GM19455 (cell line): ENCODE measurements around the gene RUNX1.

Source experiments
- ATAC-seq: cut with Tn5 transposase; IDR thresholded peaks from one replicate; pipeline ENCODE4 v1.9.1; 2021; ENCODE audit not compliant: unreplicated experiment

Gene RUNX1

DNA sequence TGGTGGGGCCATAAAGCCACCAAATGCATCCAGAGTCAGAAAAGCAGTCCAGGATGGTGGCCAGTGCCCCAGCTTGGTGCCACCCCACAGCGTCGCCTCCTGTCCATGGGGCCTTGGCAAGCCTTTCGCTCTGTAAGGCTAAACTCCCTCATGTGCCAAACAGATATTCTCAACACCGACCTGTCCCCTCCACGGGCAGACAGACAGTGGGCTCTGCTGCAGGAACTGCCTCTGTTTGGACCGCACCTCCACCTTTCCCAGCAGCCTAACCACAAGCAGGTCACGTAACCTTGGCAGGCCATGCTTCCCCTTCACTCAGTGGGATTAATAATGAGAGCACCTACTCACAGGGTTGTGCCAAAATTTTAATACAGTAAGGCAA lies 11.7 kb downstream of the RUNX1 start:
- ATAC-seq, result no peak

GRCh38 chr21:35036465-35037383 lies 12.4 kb downstream of the RUNX1 start:
- no peak for ATAC-seq

- ATAC-seq, result no peak
These were observed 13.5 kb downstream of the RUNX1 start for GRCh38 chr21:35035581-35035980.

DNA sequence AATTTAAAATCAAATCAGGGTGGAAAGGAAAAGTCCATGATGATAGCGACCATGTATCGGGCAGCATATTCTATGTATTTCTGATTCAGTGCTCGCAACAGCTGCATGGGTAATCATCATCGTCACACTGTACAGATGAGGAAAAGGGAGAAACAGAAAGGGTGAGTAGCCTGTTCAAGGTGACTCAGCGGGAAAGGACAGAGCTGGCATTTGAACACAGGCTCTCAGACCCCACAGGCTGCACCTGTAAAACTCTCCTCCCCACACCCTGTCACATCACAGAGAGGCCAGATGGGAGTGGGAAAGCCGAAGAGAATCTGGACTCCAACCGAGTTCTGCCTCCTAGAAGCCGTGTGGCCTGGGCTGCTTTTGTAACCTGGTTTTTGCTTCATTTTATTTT lies 14.0 kb downstream of the RUNX1 start:
- no peak for ATAC-seq

DNA sequence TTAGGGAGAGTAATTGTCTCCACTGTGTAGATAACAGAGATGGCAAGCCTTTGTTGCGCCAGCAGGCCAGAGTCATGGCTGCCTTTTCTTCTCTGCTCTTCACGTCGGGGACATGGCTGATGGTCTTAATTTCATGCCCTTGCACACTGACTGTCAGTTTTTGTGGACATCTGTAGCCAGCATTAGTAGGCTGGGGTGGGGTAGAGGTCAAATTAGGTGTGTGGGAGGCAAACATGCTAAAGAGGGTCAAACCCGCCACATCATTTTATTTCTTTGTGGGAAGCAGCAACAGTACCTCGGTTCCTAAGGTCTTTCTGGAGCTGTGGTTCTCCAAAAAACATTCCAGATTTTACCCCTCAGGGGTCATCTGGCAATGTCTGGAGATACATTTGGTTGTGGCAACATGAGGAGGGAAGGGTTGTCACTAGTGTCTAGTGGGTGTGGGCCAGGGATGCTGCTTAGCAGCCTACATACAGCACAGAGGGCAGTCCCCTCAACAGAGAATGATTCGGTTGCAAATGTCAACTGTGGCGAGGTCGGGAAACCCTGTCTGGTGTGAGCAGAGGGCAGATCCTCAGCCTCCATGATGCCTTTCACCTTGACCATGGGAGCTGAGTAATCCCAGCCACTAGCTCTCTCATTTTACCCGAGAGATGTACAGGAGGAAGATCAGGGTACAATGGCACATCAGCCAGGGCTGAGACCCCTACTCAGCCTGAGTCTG lies 14.7 kb downstream of the RUNX1 start:
- no peak for ATAC-seq

- no peak for ATAC-seq
These were observed 16.4 kb downstream of the RUNX1 start for GRCh38 chr21:35032474-35033263.

- ATAC-seq, result no peak
These were observed 20.6 kb downstream of the RUNX1 start for GRCh38 chr21:35028451-35028978.

GRCh38 chr21:35027563-35028450 lies 21.3 kb downstream of the RUNX1 start:
- ATAC-seq, result no peak

DNA sequence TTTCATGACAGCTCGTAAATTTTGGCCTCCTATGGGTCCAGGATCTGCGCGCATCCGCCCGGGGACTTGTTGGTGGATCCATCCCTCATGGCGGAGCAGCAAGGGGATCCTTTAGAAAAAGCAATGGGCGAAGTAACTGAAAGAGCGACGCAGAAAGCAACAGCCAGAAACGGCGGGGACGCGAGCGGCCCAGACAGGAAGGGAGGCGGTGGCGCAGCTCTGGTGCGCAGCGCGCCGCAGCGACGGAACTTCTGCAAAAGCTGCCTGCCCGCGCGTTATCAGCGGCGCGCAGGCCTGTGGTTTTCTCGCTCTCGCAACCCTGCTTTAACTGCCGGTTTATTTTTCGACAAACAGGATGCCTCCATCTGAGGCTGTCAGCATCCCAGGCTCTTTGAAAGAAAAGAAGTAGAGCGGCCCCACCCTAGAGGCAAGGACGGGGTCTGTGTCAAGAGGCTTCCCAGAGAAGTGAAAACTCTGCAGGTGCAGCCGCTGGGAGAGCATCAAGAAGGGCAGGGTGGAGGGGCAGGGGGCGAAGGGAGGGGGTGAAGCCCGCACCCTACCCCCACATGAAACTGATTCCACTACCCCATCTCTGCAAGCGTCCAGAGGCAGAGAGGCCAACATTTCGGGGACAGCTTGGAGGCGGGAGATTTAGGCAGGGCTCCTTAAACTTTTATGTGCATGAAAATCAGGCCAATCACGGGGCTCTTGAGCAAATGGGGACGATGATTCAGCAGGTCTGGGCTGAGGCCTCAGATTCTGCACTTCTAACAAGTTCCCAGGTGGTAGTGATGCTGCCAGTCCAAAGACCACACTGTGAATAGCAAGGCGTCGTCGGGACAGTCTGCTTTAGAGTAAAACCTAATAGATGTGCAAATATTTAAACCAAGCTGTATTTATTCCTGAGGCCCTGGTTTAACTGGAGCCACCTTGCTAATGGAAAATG lies 22.2 kb downstream of the RUNX1 start:
- ATAC-seq, result peak; percentile 84

DNA sequence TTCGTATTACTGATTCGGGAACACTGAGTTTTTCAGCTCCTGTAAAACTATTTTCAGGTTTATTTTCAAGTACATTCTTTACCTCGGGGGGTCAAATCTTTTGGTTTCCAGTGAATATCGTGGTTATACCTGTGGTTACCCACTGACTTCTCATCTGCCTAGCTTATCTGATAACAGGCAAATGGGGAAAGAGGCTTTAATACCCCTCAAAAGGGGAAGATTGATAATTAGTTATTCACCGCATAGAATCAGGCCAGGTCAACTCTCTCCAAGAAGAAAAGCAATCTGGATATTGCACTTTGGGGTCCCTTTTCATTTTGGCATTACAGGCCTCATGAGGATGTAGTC lies 23.0 kb downstream of the RUNX1 start:
- no peak for ATAC-seq

DNA sequence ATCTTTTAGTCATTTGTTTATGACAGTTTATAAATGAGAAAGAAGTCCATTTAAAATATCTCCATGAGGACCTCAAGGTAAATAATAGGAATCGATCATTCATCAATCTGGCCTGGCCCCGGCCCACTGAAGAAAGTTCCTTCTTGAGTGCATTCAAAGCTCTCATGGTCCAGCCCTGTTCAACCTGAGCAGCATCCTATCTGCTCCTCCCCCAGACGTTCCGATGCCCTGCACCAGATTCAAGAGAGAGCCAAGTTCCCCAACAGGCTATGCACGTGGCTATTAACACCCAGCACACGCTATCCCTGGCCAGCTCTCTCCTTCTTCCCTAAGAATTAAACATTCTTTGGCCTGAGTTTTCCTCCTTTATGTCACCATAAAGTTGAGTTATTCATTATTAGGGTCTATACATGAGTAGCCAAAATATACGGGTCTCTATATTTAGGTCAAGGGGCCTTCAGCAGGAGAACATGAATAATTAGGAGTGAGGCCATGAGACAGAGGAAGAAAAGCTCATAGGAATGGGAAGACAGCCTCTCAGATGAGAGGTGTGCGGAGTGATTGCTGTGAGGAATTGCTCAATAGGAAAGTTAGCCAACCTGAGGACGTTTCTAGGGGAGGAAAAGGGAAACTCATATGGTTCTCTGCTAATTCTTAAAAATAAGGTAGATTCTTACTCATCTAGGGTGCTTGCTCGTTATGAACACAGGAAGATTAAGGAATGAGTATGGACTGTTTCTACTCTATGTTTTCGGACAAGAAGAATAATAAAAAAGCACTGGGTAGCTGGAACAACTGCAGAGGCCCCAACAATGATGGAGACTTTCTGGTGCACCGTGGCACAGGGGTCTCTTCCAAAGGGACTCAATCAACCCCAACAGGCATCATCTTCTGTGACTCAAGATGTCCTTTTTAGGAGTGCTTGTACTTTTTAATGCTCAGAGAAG lies 23.6 kb downstream of the RUNX1 start:
- no peak for ATAC-seq

- ATAC-seq, result no peak
These were observed 24.6 kb downstream of the RUNX1 start for GRCh38 chr21:35024513-35024912.

DNA sequence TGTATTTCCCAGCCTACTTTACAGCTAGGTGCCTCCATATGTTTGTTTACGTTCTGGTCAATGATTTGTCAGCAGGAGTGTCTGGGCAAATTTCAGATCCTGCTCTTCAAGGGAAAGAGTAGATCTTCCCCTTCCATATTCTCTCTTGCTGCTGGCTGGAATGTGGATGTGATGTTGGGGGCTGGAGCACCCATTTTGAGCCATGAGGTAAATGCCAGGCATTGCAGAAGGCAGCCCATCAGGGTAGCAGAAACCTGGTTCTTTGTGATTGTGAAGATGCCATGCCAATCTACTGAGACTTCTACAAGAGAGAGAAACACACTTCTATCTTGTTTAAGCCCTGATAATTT lies 25.1 kb downstream of the RUNX1 start:
- no peak for ATAC-seq

GRCh38 chr21:35023396-35024070 lies 25.6 kb downstream of the RUNX1 start:
- no peak for ATAC-seq

- no peak for ATAC-seq
These were observed 27.6 kb downstream of the RUNX1 start for GRCh38 chr21:35021546-35021945.

DNA sequence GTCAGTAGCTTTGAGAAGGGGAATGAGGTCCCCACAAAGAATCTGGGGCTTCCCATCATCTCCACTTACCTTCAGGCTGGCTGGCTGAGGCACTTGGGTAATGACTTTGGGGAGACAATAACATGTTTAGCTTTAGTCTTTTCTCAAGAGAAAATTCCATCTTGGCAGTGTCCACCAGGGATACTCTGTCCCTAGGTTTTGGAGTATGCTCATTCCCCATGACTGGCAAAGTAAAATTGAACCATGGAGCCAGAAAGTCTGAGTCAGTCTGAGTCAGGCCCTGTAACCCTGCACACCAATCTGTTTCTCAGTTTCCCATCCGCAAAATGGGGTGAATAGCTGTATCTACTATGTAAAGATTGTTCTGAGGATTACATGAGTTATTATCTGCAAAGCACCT lies 28.2 kb downstream of the RUNX1 start:
- ATAC-seq, result no peak

- ATAC-seq, result no peak
These were observed 28.7 kb downstream of the RUNX1 start for GRCh38 chr21:35020436-35020835.

GRCh38 chr21:35019631-35020032 lies 29.5 kb downstream of the RUNX1 start:
- ATAC-seq, result no peak
